Colonic mucosa (tissue), 4 donors: Measurements from ENCODE around the gene SLC39A13. TPM values are rescaled to one million over a fixed set of nuclear protein-coding genes. Genes with fewer than 3 reads are reported as not detected.

Experiments
- DNase-seq: peaks from one replicate; pipeline ENCODE4 v3.0.0-alpha.2; 2020
- H3K27ac ChIP-seq: fragments of 200-600 bp; one replicate; pipeline ENCODE4 v1.8.0; 2021
- H3K27me3 ChIP-seq: fragments of 200-600 bp; one replicate; pipeline ENCODE4 v1.8.0; 2021
- H3K36me3 ChIP-seq: fragments of 200-600 bp; one replicate; pipeline ENCODE4 v1.8.0; 2021
- H3K4me1 ChIP-seq: fragments of 200-600 bp; one replicate; pipeline ENCODE4 v1.8.0; 2021; ENCODE audit warnings: mild to moderate bottlenecking
- H3K4me3 ChIP-seq: fragments of 200-600 bp; one replicate; pipeline ENCODE4 v1.8.0; 2021
- H3K9ac ChIP-seq, 2 donors: one replicate each; pipeline ENCODE4 v1.7.0; 2013; ENCODE audit warnings: control low read depth in 2 of 2, low read depth in 2 of 2, low read length in 2 of 2
- H3K9me3 ChIP-seq: fragments of 200-600 bp; one replicate; pipeline ENCODE4 v1.8.0; 2021
- intact Hi-C: fragments of 100-400 bp; cut with DNase I; formaldehyde crosslinking; loops from one replicate; pipeline ENCODE4 v1.14.1; 2022
- total RNA-seq, 2 donors: library from RNA; stranded (reverse); fragmentation: NEBNext Ultra II Directional in 1 of 2; extraction: Animal tissue kit (Norgen Biotek cat#: 25700) in 1 of 2; gene quantifications; one replicate each; pipeline ENCODE4 v1.2.1, GENCODE V29; 2021
- TF ChIP-seq, protein P1 (sequence below): fragments of 200-600 bp; IDR thresholded peaks from one replicate; pipeline ENCODE4 v1.8.0; 2022; ENCODE audit warnings: antibody characterized with exemption, mild to moderate bottlenecking
- donor health status: healthy.
- donor health status: DM: no; HTN: no; CAD: no.
- donor health status: DM: no; HTN: no; CAD: no.

The SLC39A13 gene
- total RNA-seq, 2 donors from 2014 or later, result 14.3 to 18.6 TPM

DNA sequence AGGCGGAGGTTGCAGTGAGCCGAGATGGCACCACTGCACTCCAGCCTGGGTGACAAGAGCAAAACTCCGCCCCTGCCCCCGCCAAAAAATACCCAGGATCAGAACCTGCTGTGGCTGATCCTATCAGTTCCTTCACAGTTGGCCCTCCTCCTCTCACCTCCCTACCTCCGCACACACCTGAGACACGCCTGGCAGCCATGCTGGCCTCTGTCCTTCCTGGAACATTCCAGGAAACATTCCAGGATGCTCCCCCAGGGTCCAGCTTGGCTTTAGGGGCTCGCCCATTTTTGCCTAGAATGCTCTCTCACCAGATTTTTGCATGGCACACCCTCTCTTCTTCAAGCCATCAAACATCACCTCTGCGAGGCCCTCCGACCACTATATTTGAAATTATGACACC lies 38.4 kb downstream of the SLC39A13 start:
- H3K4me1 ChIP-seq, result no peaks in the 10 kb centered on the region
- H3K27me3 ChIP-seq, result no peaks in the 10 kb centered on the region
- intact Hi-C loops, result no loop called here
- H3K36me3 ChIP-seq, result no peaks in the 10 kb centered on the region
- no peak overlapping the region for H3K27ac ChIP-seq
- no peak for DNase-seq
- TF ChIP-seq, protein P1, sequence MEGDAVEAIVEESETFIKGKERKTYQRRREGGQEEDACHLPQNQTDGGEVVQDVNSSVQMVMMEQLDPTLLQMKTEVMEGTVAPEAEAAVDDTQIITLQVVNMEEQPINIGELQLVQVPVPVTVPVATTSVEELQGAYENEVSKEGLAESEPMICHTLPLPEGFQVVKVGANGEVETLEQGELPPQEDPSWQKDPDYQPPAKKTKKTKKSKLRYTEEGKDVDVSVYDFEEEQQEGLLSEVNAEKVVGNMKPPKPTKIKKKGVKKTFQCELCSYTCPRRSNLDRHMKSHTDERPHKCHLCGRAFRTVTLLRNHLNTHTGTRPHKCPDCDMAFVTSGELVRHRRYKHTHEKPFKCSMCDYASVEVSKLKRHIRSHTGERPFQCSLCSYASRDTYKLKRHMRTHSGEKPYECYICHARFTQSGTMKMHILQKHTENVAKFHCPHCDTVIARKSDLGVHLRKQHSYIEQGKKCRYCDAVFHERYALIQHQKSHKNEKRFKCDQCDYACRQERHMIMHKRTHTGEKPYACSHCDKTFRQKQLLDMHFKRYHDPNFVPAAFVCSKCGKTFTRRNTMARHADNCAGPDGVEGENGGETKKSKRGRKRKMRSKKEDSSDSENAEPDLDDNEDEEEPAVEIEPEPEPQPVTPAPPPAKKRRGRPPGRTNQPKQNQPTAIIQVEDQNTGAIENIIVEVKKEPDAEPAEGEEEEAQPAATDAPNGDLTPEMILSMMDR, result no peak
- no peak overlapping the region for H3K4me3 ChIP-seq
- no peaks in the 10 kb centered on the region for H3K9me3 ChIP-seq
- H3K9ac ChIP-seq, result no peak overlapping the region

DNA sequence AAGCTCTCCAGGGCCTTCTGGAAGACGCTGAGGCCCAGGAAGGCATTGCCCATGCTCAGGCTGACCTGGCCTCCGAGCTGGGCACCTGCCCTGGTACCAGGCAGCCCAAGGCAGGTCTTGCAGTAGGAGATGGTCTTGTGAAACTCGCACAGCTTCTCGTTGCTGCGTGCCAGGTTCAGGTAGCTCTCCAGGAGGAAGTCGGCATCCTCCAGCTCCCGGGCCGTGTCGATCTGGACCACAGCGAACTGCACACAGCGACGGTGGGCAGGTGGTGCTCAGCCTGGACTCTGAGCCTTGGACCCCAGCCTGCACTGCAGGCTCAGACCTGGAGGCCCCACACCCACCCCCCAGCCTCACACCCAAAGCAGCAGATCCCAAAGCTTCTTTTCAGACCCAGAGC lies 39.5 kb downstream of the SLC39A13 start:
- Histone ChIP-seq H3K36me3 (no peaks in the 10 kb centered on the region), H3K27ac (no peak overlapping the region), H3K27me3 (no peaks in the 10 kb centered on the region), H3K9ac (no peak overlapping the region), H3K4me3 (no peak overlapping the region), H3K4me1 (no peaks in the 10 kb centered on the region), H3K9me3 (no peaks in the 10 kb centered on the region)
- no peak for DNase-seq
- TF ChIP-seq, protein P1, result no peak
- intact Hi-C loops, result no loop called here

DNA sequence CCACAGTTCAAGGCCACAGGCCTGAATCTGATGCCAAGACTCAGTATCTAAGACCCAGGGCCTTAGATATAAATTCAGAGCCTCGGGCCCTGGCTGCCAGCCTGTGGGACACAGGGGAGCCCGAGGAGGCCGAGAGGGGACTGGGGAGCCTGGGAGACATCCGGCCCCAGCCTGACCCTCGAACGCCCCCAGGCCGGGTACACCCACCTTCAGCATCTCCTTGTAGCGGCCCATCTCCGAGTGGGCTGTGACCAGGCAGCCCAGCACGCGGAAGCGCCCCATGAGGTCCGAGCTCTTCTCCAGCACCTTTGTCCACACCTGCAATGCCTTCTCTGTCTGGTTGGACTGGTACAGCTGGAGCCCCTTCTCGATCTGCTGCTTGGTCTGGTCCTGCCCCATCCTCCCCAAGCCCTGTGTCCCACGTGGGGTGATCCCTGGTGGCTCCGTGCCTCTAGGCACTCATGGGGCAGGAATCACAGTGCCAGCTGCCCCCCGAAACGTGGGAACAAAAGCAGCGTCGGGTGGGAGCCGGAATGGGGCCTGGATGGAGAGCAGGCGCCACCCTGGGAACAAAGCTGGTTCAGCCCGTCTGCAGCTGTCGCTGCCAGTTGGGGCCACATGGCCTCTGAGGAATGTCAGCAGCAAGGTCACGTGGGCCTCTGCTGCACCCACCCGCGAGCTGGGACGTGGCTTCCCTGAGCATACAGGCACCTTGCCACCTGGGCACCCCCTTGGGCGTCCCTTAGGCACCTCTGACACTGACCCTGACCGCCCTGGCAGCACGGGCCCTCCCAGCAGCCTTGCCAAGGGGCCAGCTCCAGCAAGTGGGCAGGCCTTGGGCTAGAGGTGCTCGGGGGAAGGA lies 40.4 kb downstream of the SLC39A13 start, which contains the start of gene RAPSN:
TSS of gene RAPSN (minus strand) at position 571 of the 862 bp plus-strand sequence. CDS start at position 399, 172 bp downstream.
- Histone ChIP-seq H3K4me1 (no peaks in the 10 kb centered on the region), H3K4me3 (no peak within 1 kb of the TSS), H3K27ac (no peak within 1 kb of the TSS), H3K27me3 (no peaks in the 10 kb centered on the region), H3K9ac (no peak within 1 kb of the TSS), H3K36me3 (no peaks in the 10 kb centered on the region), H3K9me3 (no peaks in the 10 kb centered on the region)
- DNase-seq, result no peak
- intact Hi-C loops, result no loop called here
- TF ChIP-seq, protein P1, result no peak

DNA sequence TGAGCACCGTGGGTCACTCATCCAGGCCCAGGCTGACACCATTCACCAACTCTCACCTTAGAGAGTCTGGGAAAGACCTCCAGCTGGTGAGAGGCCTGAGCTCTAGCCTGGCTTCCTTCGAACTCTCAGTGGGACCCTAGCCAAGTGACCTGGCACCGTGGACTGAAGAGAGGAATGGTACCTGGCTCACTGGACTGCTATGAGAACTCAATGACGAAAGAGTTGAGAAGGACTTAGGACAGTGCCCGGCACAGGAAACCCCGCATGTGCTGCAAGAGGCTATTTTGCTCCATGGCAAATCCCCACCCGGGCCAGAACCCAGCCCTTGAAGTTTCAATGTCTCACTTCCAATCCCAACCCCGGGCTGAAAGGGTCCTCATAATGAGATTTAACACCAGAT lies 41.2 kb downstream of the SLC39A13 start:
- no peak for DNase-seq
- no peak overlapping the region for H3K9ac ChIP-seq
- TF ChIP-seq, protein P1, result no peak
- no peaks in the 10 kb centered on the region for H3K4me1 ChIP-seq
- H3K27ac ChIP-seq, result no peak overlapping the region
- H3K27me3 ChIP-seq, result no peaks in the 10 kb centered on the region
- H3K36me3 ChIP-seq, result no peaks in the 10 kb centered on the region
- H3K4me3 ChIP-seq, result no peak overlapping the region
- H3K9me3 ChIP-seq, result no peaks in the 10 kb centered on the region
- intact Hi-C loops, result no loop called here

DNA sequence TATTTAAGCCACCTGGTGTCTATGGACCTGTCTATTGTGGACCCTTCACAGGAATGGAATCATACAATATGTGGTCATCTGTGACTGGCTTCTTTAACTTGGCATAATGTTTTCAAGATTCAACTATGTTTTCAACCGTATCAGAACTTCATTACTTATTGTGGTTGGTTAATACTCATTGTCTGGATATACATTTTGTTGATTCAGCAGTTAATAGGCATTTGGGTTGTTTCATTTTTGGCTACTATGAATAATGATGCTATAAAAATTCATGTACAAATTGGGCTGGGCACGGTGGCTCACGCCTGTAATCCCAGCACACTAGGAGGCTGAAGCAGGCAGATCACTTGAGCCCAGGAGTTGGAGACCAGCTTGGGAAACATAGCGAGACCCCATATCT lies 43.0 kb downstream of the SLC39A13 start:
- DNase-seq, result no peak
- H3K4me1 ChIP-seq, result no peaks in the 10 kb centered on the region
- TF ChIP-seq, protein P1, result no peak
- H3K27me3 ChIP-seq, result no peaks in the 10 kb centered on the region
- H3K4me3 ChIP-seq, result no peak overlapping the region
- no peak overlapping the region for H3K9ac ChIP-seq
- intact Hi-C loops, result loop anchor here (5.0 kb wide), 1 partner anchor 74 kb away; the partner anchor contains the start of gene SPI1
- no peak overlapping the region for H3K27ac ChIP-seq
- H3K36me3 ChIP-seq, result no peaks in the 10 kb centered on the region
- H3K9me3 ChIP-seq, result no peaks in the 10 kb centered on the region
